Measurements from ENCODE around the gene DAD1. TPM values are rescaled to one million over a fixed set of nuclear protein-coding genes. Genes with fewer than 3 reads are reported as not detected.

DAD1 gene
- total RNA-seq, 1 donor from 2014 or later: 185 TPM

DNA sequence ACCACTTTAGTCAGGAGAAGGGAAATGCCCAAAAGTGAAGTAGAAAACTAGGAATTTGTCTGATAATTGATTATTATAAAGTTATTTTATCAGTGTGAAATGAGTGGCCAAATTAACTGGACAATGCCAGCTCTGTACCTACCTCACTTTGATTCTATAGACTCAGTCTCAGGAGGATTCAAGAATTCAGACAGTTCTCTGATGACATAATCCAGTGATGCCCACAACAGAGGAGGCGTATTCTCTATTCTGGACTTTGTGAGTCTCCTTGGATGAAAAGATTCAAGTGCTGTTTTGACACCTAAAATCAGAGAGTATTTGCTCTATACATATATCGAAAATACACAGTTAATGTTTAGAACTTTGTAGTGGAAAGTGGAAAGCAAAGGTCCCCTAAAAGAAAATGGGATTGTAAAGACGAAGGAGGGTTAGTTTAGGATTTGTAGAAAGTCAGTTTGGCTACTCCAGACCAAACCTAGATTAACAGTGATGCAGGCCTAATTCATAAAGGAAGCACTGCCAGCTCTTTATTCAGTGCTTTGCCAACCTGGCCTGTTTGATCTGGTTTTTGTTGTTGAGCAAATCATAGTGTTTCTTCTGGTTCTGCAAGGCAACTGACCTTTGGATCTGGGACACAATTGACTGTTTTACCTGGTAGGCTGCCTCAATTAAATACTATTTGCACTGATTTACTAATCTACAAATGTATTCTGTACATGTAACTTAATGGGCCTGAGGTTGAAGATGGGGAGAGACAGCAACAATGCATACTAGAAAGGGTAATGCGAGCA, 67.4 kb downstream of the DAD1 start:
- peaks cover 4% of the 10 kb centered on the region for H3K27me3 Mint-ChIP-seq (ENCODE audit: insufficient read depth, low read depth)
- H3K4me1 Mint-ChIP-seq: peaks cover 32% of the 10 kb centered on the region
- H3K9me3 ChIP-seq (ENCODE audit: low read depth): no peaks in the 10 kb centered on the region
- no peak for DNase-seq (ENCODE audit: low spot score)
- peaks cover 3% of the 10 kb centered on the region for H3K36me3 Mint-ChIP-seq
- TF ChIP-seq, protein P1, sequence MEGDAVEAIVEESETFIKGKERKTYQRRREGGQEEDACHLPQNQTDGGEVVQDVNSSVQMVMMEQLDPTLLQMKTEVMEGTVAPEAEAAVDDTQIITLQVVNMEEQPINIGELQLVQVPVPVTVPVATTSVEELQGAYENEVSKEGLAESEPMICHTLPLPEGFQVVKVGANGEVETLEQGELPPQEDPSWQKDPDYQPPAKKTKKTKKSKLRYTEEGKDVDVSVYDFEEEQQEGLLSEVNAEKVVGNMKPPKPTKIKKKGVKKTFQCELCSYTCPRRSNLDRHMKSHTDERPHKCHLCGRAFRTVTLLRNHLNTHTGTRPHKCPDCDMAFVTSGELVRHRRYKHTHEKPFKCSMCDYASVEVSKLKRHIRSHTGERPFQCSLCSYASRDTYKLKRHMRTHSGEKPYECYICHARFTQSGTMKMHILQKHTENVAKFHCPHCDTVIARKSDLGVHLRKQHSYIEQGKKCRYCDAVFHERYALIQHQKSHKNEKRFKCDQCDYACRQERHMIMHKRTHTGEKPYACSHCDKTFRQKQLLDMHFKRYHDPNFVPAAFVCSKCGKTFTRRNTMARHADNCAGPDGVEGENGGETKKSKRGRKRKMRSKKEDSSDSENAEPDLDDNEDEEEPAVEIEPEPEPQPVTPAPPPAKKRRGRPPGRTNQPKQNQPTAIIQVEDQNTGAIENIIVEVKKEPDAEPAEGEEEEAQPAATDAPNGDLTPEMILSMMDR (IDR thresholded peaks at IDR 0.05): no peak
- no peak for TF ChIP-seq EZH2 (IDR thresholded peaks at IDR 0.05)
- no peak for TF ChIP-seq EZH2phosphoT487 (IDR thresholded peaks at IDR 0.05)
- no peak overlapping the region for H2AFZ ChIP-seq (replicated peaks)
- H3K27ac Mint-ChIP-seq: no peak overlapping the region
- no peaks in the 10 kb centered on the region for H3K79me2 ChIP-seq (ENCODE audit: low read depth)
- no peaks in the 10 kb centered on the region for H3K36me3 ChIP-seq
- no peak overlapping the region for H3K27ac ChIP-seq
- H3K4me2 ChIP-seq: no peak overlapping the region
- H3K27me3 ChIP-seq: no peaks in the 10 kb centered on the region
- no peak overlapping the region for H3K4me3 Mint-ChIP-seq
- H3K9me3 Mint-ChIP-seq: peaks cover 4% of the 10 kb centered on the region
- no peaks in the 10 kb centered on the region for H4K20me1 ChIP-seq (ENCODE audit: low read depth)
- no peak overlapping the region for H3K9ac ChIP-seq
- H3K4me1 ChIP-seq: peaks cover 7% of the 10 kb centered on the region
- peaks cover 22% of the 10 kb centered on the region for H3F3A ChIP-seq (ENCODE audit: low read depth)
- no peak overlapping the region for H3K4me3 ChIP-seq

DNA sequence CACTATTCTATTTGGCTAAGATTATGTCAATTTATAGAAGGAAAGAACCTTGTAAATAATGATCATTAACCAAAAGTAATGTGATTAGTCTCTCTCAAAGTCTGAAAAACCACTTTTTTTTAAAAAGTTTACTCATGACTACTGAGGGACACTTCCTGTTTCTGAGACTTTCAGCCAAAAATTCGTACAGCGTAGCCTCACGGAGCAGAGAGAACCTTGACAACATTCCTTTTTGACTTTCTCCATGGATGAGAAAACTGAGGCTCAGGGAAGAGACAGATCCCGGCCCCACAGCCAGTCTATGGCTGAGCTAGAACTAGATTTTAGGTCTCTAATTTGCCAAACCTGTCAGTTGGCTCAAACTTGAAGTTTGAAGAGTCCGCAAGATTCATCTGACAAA, 68.2 kb downstream of the DAD1 start:
- Histone ChIP-seq H3K9me3 (ENCODE audit: low read depth) (no peaks in the 10 kb centered on the region), H3K36me3 (no peaks in the 10 kb centered on the region), H3K27ac (no peak overlapping the region), H3K79me2 (ENCODE audit: low read depth) (no peaks in the 10 kb centered on the region), H3K4me2 (no peak overlapping the region), H3K27me3 (no peaks in the 10 kb centered on the region), H3K4me1 (peaks cover 7% of the 10 kb centered on the region), H4K20me1 (ENCODE audit: low read depth) (no peaks in the 10 kb centered on the region), H3K9ac (no peak overlapping the region), H3F3A (ENCODE audit: low read depth) (peaks cover 22% of the 10 kb centered on the region), H3K4me3 (no peak overlapping the region), H2AFZ (replicated peaks) (no peak overlapping the region)
- Mint-ChIP-seq H3K9me3 (peaks cover 4% of the 10 kb centered on the region), H3K27ac (no peak overlapping the region), H3K36me3 (peaks cover 3% of the 10 kb centered on the region), H3K4me3 (no peak overlapping the region), H3K4me1 (peaks cover 34% of the 10 kb centered on the region), H3K27me3 (ENCODE audit: insufficient read depth, low read depth) (peaks cover 4% of the 10 kb centered on the region)
- TF ChIP-seq, protein P1 (IDR thresholded peaks at IDR 0.05): no peak
- no peak for TF ChIP-seq EZH2phosphoT487 (IDR thresholded peaks at IDR 0.05)
- TF ChIP-seq EZH2 (IDR thresholded peaks at IDR 0.05): no peak
- DNase-seq (ENCODE audit: low spot score): no peak

DNA sequence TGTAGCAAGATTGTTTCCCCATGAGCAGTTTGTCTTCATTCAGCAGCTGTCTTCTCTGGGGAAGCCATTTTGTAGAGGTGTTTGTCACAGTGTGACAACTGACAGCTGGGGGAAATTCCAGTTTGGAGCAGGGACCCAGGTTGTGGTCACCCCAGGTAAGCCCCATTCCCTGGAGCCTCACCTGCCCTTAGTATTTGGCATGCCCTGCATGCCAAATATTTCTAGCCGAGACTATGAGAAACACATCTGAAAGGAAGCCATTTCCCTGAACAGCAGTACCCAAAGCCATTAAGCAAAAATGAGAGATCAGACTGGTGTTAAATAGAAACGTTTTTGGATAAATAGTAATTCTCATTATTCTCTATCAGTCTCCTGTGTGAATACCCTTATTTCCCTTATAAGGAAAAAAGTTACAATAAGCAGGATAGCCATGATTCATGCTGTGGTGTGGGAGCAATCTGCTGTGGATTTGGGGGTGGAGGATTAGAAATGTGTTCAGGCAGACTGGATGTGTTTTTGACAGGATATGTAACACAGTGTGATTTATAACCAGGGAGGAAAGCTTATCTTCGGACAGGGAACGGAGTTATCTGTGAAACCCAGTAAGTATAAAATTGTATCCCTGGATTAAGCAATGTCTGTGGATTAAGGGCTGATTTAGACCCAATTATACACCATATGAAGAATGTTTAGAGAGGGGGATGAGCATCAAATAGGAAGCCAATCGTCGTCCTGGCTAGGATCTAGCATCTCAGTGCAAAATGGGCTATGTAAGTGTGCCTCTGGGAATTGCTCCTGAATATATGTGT, 68.9 kb downstream of the DAD1 start:
- peaks cover 4% of the 10 kb centered on the region for H3K27me3 Mint-ChIP-seq (ENCODE audit: insufficient read depth, low read depth)
- H3K9me3 ChIP-seq (ENCODE audit: low read depth): no peaks in the 10 kb centered on the region
- H3F3A ChIP-seq (ENCODE audit: low read depth): peaks cover 22% of the 10 kb centered on the region
- no peak overlapping the region for H3K4me3 ChIP-seq
- H3K36me3 Mint-ChIP-seq: peaks cover 3% of the 10 kb centered on the region
- no peaks in the 10 kb centered on the region for H3K79me2 ChIP-seq (ENCODE audit: low read depth)
- H4K20me1 ChIP-seq (ENCODE audit: low read depth): no peaks in the 10 kb centered on the region
- no peaks in the 10 kb centered on the region for H3K27me3 ChIP-seq
- DNase-seq (ENCODE audit: low spot score): no peak
- peaks cover 13% of the 10 kb centered on the region for H3K4me1 ChIP-seq
- H3K27ac ChIP-seq: no peak overlapping the region
- TF ChIP-seq, protein P1 (IDR thresholded peaks at IDR 0.05): no peak
- no peak for TF ChIP-seq EZH2phosphoT487 (IDR thresholded peaks at IDR 0.05)
- no peak for TF ChIP-seq EZH2 (IDR thresholded peaks at IDR 0.05)
- no peak overlapping the region for H3K9ac ChIP-seq
- no peak overlapping the region for H3K4me2 ChIP-seq
- no peaks in the 10 kb centered on the region for H3K36me3 ChIP-seq
- H3K4me3 Mint-ChIP-seq: no peak overlapping the region
- H3K9me3 Mint-ChIP-seq: peaks cover 4% of the 10 kb centered on the region
- no peak overlapping the region for H2AFZ ChIP-seq (replicated peaks)
- H3K27ac Mint-ChIP-seq: no peak overlapping the region
- H3K4me1 Mint-ChIP-seq: peaks cover 39% of the 10 kb centered on the region

All from neural progenitor cell (in vitro differentiated cells).